Spinal cord (tissue), 10 donors: Measurements from ENCODE around the gene UBTF. TPM values are rescaled to one million over a fixed set of nuclear protein-coding genes. Genes with fewer than 3 reads are reported as not detected.

Experiments
- DNase-seq, 6 donors: peaks; one replicate each; pipeline versions ENCODE4 v3.0.0 to v3.0.0-alpha.2; 2013 to 2015; ENCODE audit warnings: low spot score in 6 of 6, low read depth in 4 of 6
- H3K27ac ChIP-seq: one replicate; pipeline ENCODE4 v1.5.1; 2013; ENCODE audit warnings: low read depth, low read length, control low read depth
- H3K27me3 ChIP-seq: one replicate; pipeline ENCODE4 v1.6.1; 2013; ENCODE audit warnings: low read length; ENCODE audit not compliant: control insufficient read depth, insufficient read depth
- H3K36me3 ChIP-seq: one replicate; pipeline ENCODE4 v1.6.1; 2013; ENCODE audit warnings: low read length; ENCODE audit not compliant: control insufficient read depth, insufficient read depth
- H3K4me1 ChIP-seq: one replicate; pipeline ENCODE4 v1.6.1; 2013; ENCODE audit warnings: low read length; ENCODE audit not compliant: control insufficient read depth, insufficient read depth
- H3K4me3 ChIP-seq: one replicate; pipeline ENCODE4 v1.5.1; 2013; ENCODE audit warnings: low read depth, low read length, control low read depth
- H3K9me3 ChIP-seq: one replicate; pipeline ENCODE4 v1.6.1; 2013; ENCODE audit warnings: low read length; ENCODE audit not compliant: control insufficient read depth, insufficient read depth
- WGBS: methylation state at CpG from one replicate; pipeline ENCODE4 v1.1.5; 2013; ENCODE audit warnings: missing lambda C conversion rate; ENCODE audit not compliant: insufficient coverage; 5-methylcytosine and 5-hydroxymethylcytosine counted together
- polyA plus RNA-seq, 2 donors: library from polyadenylated mRNA; unstranded; fragments of 120-200 nt; gene quantifications; one replicate each; pipeline ENCODE4 v1.2.1, GENCODE V29; 2013; ENCODE audit not compliant: insufficient read length in 2 of 2
- total RNA-seq, 2 donors: library from RNA; depleted of rRNA in 1 of 2; stranded (reverse); fragments of 120-200 nt in 1 of 2; fragments of >200 nt in 1 of 2; gene quantifications; one replicate each; pipeline versions ENCODE4 v1.2.3 to v1.2.4, GENCODE V29; 2013 to 2014
- donor health status: healthy.

The UBTF gene
- total and polyA plus RNA-seq, 4 donors, result 48.6 to 127 (median 112) TPM

GRCh38 chr17:44209786-44210341, 9.6 kb downstream of the UBTF start:
- H3K36me3 ChIP-seq, result peaks cover 90% of the 10 kb centered on the region
- 81% methylated on average over 11 of the region's 11 CpGs for WGBS
- no peak overlapping the region for H3K27ac ChIP-seq

GRCh38 chr17:44207743-44208142, 11.7 kb downstream of the UBTF start:
- Histone ChIP-seq H3K4me3 (no peak overlapping the region), H3K27ac (no peak overlapping the region), H3K4me1 (peaks cover 15% of the 10 kb centered on the region), H3K36me3 (peaks cover 68% of the 10 kb centered on the region), H3K9me3 (no peaks in the 10 kb centered on the region), H3K27me3 (no peaks in the 10 kb centered on the region)
- no peak for DNase-seq
- 91% methylated on average over 3 of the region's 5 CpGs for WGBS

More at GRCh38 chr17:44209786-44210341, 9.6 kb downstream of the UBTF start:
- H3K27me3 ChIP-seq, result no peaks in the 10 kb centered on the region
- no peaks in the 10 kb centered on the region for H3K9me3 ChIP-seq
- H3K4me3 ChIP-seq, result no peak overlapping the region
- DNase-seq, result no peak
- H3K4me1 ChIP-seq, result peaks cover 15% of the 10 kb centered on the region

DNA sequence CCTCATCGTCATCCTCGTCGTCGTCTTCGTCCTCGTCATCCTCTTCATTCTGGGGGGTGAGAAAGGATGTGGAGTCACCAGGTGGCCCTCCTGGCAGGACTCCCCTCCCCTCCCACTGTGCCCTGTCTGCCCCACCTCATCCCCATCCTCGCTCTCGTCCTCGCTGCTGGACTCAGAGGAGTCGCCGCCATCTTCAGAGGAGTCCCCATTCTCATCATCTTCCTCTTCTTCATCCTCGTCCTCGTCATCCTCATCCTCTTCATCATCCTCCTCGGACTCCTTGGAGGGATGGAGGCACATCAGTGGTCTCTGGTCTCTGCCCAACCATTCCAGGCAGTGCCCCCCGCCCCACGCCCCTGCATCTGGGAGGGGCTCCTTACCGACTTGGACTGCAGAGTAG, 12.2 kb downstream of the UBTF start:
- Histone ChIP-seq H3K4me1 (peaks cover 15% of the 10 kb centered on the region), H3K27ac (no peak overlapping the region), H3K9me3 (no peaks in the 10 kb centered on the region), H3K27me3 (no peaks in the 10 kb centered on the region), H3K36me3 (peaks cover 64% of the 10 kb centered on the region), H3K4me3 (no peak overlapping the region)
- 90% methylated on average over 11 of the region's 17 CpGs for WGBS
- DNase-seq, result no peak

DNA sequence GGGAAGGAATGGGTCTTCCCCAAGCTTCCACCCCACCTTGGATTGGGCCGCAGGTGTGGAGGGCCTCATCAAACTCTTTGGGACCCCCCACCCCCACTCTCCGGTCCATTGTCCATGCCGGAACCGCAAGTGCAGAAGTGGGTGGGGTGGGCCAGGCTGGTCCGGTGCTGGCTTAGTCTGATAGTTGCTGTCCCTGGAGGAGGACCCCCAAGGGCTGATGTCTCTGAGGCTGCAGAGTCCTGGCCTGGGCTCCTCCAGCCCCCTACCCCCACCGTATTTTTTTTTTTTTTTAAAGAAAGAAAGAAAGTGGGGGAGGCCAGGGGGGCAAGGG, 12.7 kb downstream of the UBTF start:
- WGBS, result 80% methylated on average over 1 of the region's 6 CpGs
- H3K27me3 ChIP-seq, result no peaks in the 10 kb centered on the region
- peaks cover 59% of the 10 kb centered on the region for H3K36me3 ChIP-seq

DNA sequence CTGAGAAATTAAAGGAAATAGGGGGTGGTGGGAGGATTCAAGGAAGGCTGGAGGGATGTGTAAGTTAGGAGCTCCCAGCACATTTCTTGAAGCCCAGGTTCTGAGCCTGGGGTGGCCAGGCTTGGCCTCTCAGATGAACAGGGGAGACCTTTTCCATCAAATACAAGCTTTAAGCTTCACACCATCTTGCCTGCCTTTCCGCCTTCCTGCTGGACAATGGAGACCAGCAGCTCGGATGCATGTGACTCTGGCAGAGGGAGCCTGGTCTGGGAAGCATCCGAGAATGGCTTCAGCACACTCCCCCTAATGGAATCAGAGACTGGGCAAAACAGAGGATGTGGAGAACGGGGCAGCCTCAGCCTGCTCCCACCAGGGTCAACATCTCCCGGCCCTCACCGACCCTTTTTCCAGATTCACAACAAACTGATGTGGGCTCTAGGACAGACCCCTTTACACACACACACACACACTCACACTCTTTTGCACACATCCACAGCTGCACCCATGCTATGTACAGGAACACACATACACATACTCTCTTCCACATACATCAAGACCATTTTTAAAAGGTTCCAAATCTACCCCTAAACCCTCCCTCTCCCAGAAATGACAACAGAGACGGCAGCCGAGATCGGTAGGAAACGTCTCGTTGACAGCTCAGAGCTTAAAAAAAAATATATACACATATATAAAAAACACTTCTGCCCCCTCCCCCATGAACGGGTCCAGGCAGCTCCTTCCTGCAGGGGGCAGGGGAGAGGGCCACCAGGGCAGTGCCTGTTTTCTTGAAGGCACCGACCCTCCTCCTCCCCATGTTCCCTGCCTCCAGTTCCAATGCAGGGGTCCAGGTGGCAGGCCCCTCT, 13.3 kb downstream of the UBTF start:
- Histone ChIP-seq H3K4me1 (peaks cover 11% of the 10 kb centered on the region), H3K27ac (no peak overlapping the region), H3K27me3 (no peaks in the 10 kb centered on the region), H3K9me3 (no peaks in the 10 kb centered on the region), H3K4me3 (no peak overlapping the region), H3K36me3 (peaks cover 53% of the 10 kb centered on the region)
- WGBS, result 76% methylated on average over 11 of the region's 13 CpGs
- no peak for DNase-seq

More for the DNA sequence above, 12.7 kb downstream of the UBTF start:
- no peak overlapping the region for H3K27ac ChIP-seq
- no peaks in the 10 kb centered on the region for H3K9me3 ChIP-seq
- no peak for DNase-seq
- H3K4me1 ChIP-seq, result peaks cover 15% of the 10 kb centered on the region
- no peak overlapping the region for H3K4me3 ChIP-seq

- Histone ChIP-seq H3K4me3 (no peak overlapping the region), H3K27me3 (no peaks in the 10 kb centered on the region), H3K27ac (no peak overlapping the region), H3K36me3 (peaks cover 36% of the 10 kb centered on the region), H3K9me3 (no peaks in the 10 kb centered on the region), H3K4me1 (peaks cover 5% of the 10 kb centered on the region)
- DNase-seq, result no peak
- 100% methylated on average over 2 of the region's 5 CpGs for WGBS
These were observed 15.0 kb downstream of the UBTF start for GRCh38 chr17:44204441-44204882.

- no peaks in the 10 kb centered on the region for H3K27me3 ChIP-seq
- no peak overlapping the region for H3K4me3 ChIP-seq
- no peak overlapping the region for H3K27ac ChIP-seq
- peaks cover 30% of the 10 kb centered on the region for H3K36me3 ChIP-seq
- H3K9me3 ChIP-seq, result no peaks in the 10 kb centered on the region
- WGBS, result 55% methylated on average over 9 of the region's 9 CpGs
- peaks cover 5% of the 10 kb centered on the region for H3K4me1 ChIP-seq
- peak in 2 of 6 donors; percentile 65 to 85 for DNase-seq
These were observed 15.6 kb downstream of the UBTF start for GRCh38 chr17:44203731-44204440.

- DNase-seq, result no peak
- H3K9me3 ChIP-seq, result no peaks in the 10 kb centered on the region
- H3K27ac ChIP-seq, result no peak overlapping the region
- 79% methylated on average over 4 of the region's 4 CpGs for WGBS
- no peak overlapping the region for H3K4me3 ChIP-seq
- H3K4me1 ChIP-seq, result peaks cover 16% of the 10 kb centered on the region
- peaks cover 21% of the 10 kb centered on the region for H3K36me3 ChIP-seq
- no peaks in the 10 kb centered on the region for H3K27me3 ChIP-seq
These were observed 16.7 kb downstream of the UBTF start for GRCh38 chr17:44202756-44203155.

GRCh38 chr17:44200478-44201155, 18.9 kb downstream of the UBTF start:
- WGBS, result 6% methylated on average over 29 of the region's 36 CpGs
- no peaks in the 10 kb centered on the region for H3K27me3 ChIP-seq
- DNase-seq, result no peak
- H3K36me3 ChIP-seq, result peaks cover 22% of the 10 kb centered on the region
- H3K9me3 ChIP-seq, result no peaks in the 10 kb centered on the region
- peak overlapping the region; percentile 71 for H3K4me3 ChIP-seq
- H3K4me1 ChIP-seq, result peaks cover 25% of the 10 kb centered on the region
- peak overlapping the region; percentile 97 for H3K27ac ChIP-seq
